Measurements from ENCODE around the gene WWC2.

Gene WWC2

GRCh38 chr4:183098723-183099536 lies at the start of gene WWC2:
WWC2 (plus strand) TSS chr4:183099257; CDS start chr4:183099492, 235 bp downstream.
- peaks cover 11% of the 10 kb centered on the region for H3K27me3 Mint-ChIP-seq
- H3K4me3 Mint-ChIP-seq: peak within 1 kb of the TSS; percentile 72
- no peaks in the 10 kb centered on the region for H3K36me3 Mint-ChIP-seq
- H3K4me1 Mint-ChIP-seq: no peaks in the 10 kb centered on the region
- DNase-seq (ENCODE audit: low spot score in 2 of 2) (peak; percentile 5 to 23), ATAC-seq (ENCODE audit: low read depth) (peak; percentile 74)
- H3K9me3 Mint-ChIP-seq: no peaks in the 10 kb centered on the region
- H3K27ac Mint-ChIP-seq: no peak within 1 kb of the TSS

GRCh38 chr4:183053681-183054080 lies 45.4 kb upstream of the WWC2 start:
- H3K9me3 Mint-ChIP-seq: peaks cover 4% of the 10 kb centered on the region
- no peak overlapping the region for H3K4me3 Mint-ChIP-seq
- H3K36me3 Mint-ChIP-seq: no peaks in the 10 kb centered on the region
- ATAC-seq (ENCODE audit: low read depth): no peak
- no peaks in the 10 kb centered on the region for H3K27me3 Mint-ChIP-seq
- DNase-seq (ENCODE audit: low spot score in 2 of 2): no peak
- no peaks in the 10 kb centered on the region for H3K4me1 Mint-ChIP-seq
- no peak overlapping the region for H3K27ac Mint-ChIP-seq

DNA sequence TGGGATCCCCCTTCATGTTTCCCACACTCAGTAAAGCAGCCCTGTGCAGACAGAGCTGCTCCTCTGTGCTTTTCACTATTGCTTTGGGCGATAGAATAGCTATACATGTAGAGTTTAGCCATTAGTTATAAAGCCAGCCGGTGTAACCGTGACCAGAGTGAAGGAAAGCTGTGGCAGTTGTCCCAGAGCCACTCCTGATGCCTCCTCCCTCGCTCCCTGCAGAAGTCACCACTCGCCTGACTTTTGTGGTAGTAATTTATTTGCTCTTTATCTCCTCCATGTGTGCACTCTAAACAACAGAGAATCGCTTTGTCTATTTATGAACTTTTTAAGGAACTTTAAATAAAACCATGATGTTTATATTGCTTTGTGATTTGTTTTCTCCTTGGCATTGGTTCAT lies 41.8 kb upstream of the WWC2 start:
- peaks cover 2% of the 10 kb centered on the region for H3K9me3 Mint-ChIP-seq

DNA sequence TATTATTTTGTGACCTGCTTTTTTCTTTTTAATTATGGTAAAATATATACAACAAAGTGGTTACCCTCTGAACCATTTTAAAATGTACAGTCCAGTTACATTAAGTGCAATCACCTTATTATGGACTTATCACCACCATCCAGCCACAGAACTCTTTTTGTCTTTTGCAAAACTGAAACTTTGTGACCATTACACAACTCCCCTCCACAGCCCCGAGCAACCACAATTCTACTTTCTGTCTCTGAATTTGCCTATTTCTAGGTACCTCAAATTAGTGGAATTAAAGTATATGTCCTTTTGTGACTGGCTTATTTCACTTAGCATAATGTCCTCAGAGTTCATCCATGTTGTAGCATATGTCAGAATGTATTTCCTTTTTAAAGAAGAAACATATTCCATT lies 39.3 kb upstream of the WWC2 start:
- no peak for ATAC-seq (ENCODE audit: low read depth)
- Mint-ChIP-seq H3K4me3 (no peak overlapping the region), H3K36me3 (no peaks in the 10 kb centered on the region), H3K27me3 (peaks cover 8% of the 10 kb centered on the region), H3K9me3 (no peaks in the 10 kb centered on the region), H3K4me1 (no peaks in the 10 kb centered on the region), H3K27ac (no peak overlapping the region)
- no peak for DNase-seq (ENCODE audit: low spot score in 2 of 2)

More for the DNA sequence above, 41.8 kb upstream of the WWC2 start:
- Mint-ChIP-seq H3K27ac (no peak overlapping the region), H3K27me3 (peaks cover 2% of the 10 kb centered on the region), H3K4me1 (no peaks in the 10 kb centered on the region), H3K36me3 (no peaks in the 10 kb centered on the region), H3K4me3 (no peak overlapping the region)
- DNase-seq (ENCODE audit: low spot score in 2 of 2) (no peak), ATAC-seq (ENCODE audit: low read depth) (no peak)

- H3K9me3 Mint-ChIP-seq: peaks cover 16% of the 10 kb centered on the region
- peaks cover 9% of the 10 kb centered on the region for H3K27me3 Mint-ChIP-seq
Measured at GRCh38 chr4:183068502-183068901, 30.6 kb upstream of the WWC2 start.

GRCh38 chr4:183071222-183071621 lies 27.8 kb upstream of the WWC2 start:
- H3K36me3 Mint-ChIP-seq: peaks cover 2% of the 10 kb centered on the region
- peaks cover 6% of the 10 kb centered on the region for H3K27me3 Mint-ChIP-seq
- H3K4me1 Mint-ChIP-seq: no peaks in the 10 kb centered on the region
- DNase-seq (ENCODE audit: low spot score in 2 of 2): no peak
- peaks cover 16% of the 10 kb centered on the region for H3K9me3 Mint-ChIP-seq
- no peak for ATAC-seq (ENCODE audit: low read depth)
- no peak overlapping the region for H3K27ac Mint-ChIP-seq
- no peak overlapping the region for H3K4me3 Mint-ChIP-seq

More at GRCh38 chr4:183068502-183068901, 30.6 kb upstream of the WWC2 start:
- DNase-seq (ENCODE audit: low spot score in 2 of 2) (no peak), ATAC-seq (ENCODE audit: low read depth) (no peak)
- H3K27ac Mint-ChIP-seq: no peak overlapping the region
- H3K36me3 Mint-ChIP-seq: peaks cover 3% of the 10 kb centered on the region
- no peak overlapping the region for H3K4me3 Mint-ChIP-seq
- H3K4me1 Mint-ChIP-seq: no peaks in the 10 kb centered on the region

- no peak overlapping the region for H3K4me3 Mint-ChIP-seq
Measured at GRCh38 chr4:183072176-183072575, 26.9 kb upstream of the WWC2 start.

GRCh38 chr4:183073838-183074145 lies 25.3 kb upstream of the WWC2 start:
- no peak for DNase-seq (ENCODE audit: low spot score in 2 of 2)
- no peak overlapping the region for H3K4me3 Mint-ChIP-seq

More at GRCh38 chr4:183072176-183072575, 26.9 kb upstream of the WWC2 start:
- no peaks in the 10 kb centered on the region for H3K4me1 Mint-ChIP-seq
- H3K27me3 Mint-ChIP-seq: peaks cover 6% of the 10 kb centered on the region
- peaks cover 2% of the 10 kb centered on the region for H3K36me3 Mint-ChIP-seq
- peaks cover 16% of the 10 kb centered on the region for H3K9me3 Mint-ChIP-seq
- no peak overlapping the region for H3K27ac Mint-ChIP-seq
- ATAC-seq (ENCODE audit: low read depth): no peak
- DNase-seq (ENCODE audit: low spot score in 2 of 2): no peak

DNA sequence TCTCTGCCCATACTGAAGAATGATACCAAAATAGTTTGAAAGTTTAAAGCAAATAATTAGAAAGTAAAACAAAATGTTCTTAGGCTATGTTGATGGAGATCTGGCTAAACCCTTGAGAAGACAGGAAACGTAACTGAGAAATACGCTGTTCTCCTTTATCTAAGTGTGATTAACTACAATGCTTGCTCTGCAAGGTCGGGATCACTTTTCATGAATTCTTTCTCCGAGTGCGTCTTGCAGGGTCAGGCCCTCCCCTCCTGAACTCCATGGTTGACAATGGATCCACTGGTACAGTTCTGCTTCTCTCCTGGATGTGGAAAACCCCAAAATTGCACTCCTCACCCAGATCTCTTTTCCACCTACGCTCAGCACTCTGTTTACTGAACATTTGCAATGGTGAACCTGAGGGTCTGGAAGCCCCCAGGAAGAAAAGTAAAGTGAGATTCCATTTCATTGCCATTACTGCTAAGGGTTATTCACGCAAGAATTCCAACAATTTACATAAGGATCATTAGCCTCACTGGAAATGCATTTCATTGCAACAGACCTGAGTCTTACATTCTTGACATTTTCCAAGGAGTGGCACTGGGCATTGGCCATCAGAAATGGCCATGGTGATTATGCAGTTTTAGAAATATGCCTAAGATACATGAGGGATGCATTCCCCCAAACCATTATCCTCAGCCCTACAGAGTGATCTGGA lies 24.6 kb upstream of the WWC2 start:
- DNase-seq (ENCODE audit: low spot score in 2 of 2): no peak
- H3K4me1 Mint-ChIP-seq: no peaks in the 10 kb centered on the region
- H3K9me3 Mint-ChIP-seq: peaks cover 10% of the 10 kb centered on the region
- ATAC-seq (ENCODE audit: low read depth): no peak
- H3K27ac Mint-ChIP-seq: no peak overlapping the region
- H3K36me3 Mint-ChIP-seq: no peaks in the 10 kb centered on the region
- no peak overlapping the region for H3K4me3 Mint-ChIP-seq
- peaks cover 6% of the 10 kb centered on the region for H3K27me3 Mint-ChIP-seq

More at GRCh38 chr4:183073838-183074145, 25.3 kb upstream of the WWC2 start:
- Mint-ChIP-seq H3K27me3 (peaks cover 6% of the 10 kb centered on the region), H3K36me3 (no peaks in the 10 kb centered on the region), H3K4me1 (no peaks in the 10 kb centered on the region), H3K9me3 (peaks cover 10% of the 10 kb centered on the region), H3K27ac (no peak overlapping the region)
- no peak for ATAC-seq (ENCODE audit: low read depth)

DNA sequence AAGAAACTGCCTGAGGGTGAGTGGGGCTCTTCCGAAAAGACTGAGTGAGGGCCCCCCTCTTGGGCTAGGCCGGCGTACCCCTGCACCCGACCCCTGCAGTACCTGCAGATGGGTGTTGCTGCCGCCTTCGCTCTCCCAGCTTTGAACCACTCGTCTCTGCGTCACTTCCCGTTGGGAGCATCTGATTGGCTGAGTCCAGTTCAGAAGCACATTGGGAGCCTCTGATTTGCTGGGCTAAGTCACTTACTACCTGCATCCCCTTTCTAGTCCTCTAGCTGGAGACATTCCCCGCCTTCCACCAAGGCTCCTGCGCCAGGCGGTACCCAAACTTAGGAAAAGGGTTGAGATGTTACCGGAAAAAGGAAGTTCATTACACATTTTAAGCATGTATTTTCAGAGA lies 20.4 kb upstream of the WWC2 start:
- no peak overlapping the region for H3K4me3 Mint-ChIP-seq
- no peaks in the 10 kb centered on the region for H3K36me3 Mint-ChIP-seq
- peaks cover 6% of the 10 kb centered on the region for H3K27me3 Mint-ChIP-seq
- ATAC-seq (ENCODE audit: low read depth): no peak
- DNase-seq (ENCODE audit: low spot score in 2 of 2): no peak
- no peaks in the 10 kb centered on the region for H3K4me1 Mint-ChIP-seq
- no peaks in the 10 kb centered on the region for H3K9me3 Mint-ChIP-seq
- H3K27ac Mint-ChIP-seq: no peak overlapping the region

DNA sequence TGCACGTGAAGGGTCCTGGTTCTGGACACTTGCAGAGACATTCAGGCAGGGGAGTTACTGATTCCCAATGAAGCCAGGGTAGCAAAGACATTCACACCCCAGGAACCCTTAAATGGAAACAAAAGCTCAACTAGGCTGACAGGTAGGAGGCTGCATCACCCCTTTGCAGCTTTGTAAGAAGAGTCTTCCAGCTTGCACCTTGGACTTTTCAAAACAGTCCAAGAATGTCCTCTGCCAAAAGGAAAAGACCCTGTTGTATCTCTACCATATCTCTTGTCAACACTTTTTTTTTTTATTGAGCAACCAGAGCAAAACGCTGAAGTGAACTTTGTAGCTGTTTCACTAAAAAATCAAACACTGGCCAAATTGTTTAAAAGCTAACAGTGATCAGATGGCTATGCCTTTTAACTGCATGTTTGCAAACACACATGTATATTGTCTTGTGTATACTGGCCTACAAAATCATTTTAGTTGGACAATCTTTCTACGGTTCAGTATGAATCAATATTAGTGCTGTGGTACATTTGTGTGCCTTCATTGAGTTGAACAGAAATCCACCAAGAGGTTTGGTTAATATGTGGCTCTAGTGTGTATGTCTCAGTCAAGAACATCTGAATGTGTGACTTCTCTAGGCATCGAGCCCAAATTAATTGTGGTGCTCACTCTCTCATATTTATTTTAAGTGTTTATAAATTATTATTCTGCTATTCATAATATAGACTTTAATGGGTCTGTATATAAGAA lies 18.5 kb upstream of the WWC2 start:
- H3K4me1 Mint-ChIP-seq: no peaks in the 10 kb centered on the region
- ATAC-seq (ENCODE audit: low read depth): no peak
- H3K4me3 Mint-ChIP-seq: no peak overlapping the region
- no peaks in the 10 kb centered on the region for H3K9me3 Mint-ChIP-seq
- DNase-seq (ENCODE audit: low spot score in 2 of 2): no peak
- no peaks in the 10 kb centered on the region for H3K36me3 Mint-ChIP-seq
- no peak overlapping the region for H3K27ac Mint-ChIP-seq
- peaks cover 5% of the 10 kb centered on the region for H3K27me3 Mint-ChIP-seq

GRCh38 chr4:183081116-183081469 lies 18.0 kb upstream of the WWC2 start:
- no peak for ATAC-seq (ENCODE audit: low read depth)

DNA sequence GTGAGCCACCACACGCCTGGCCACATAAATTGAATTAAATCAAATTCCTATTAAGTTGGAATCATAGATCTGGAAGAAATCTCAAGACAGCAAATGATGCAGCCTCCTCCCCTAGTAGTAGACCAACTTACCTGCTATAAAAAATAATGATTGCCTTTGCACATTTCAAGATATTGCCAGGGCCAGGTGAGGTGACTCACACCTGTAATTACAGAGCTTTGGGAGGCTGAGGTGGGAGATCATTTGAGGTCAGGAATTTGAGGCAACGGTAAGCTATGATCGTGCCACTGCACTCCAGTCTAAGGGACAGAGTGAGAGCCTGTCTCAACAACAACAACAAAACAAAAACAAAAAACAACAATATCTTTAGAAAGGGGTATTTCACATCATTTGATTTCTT lies 17.0 kb upstream of the WWC2 start:
- H3K4me3 Mint-ChIP-seq: no peak overlapping the region
- H3K9me3 Mint-ChIP-seq: no peaks in the 10 kb centered on the region
- H3K36me3 Mint-ChIP-seq: no peaks in the 10 kb centered on the region
- H3K27me3 Mint-ChIP-seq: no peaks in the 10 kb centered on the region
- no peak overlapping the region for H3K27ac Mint-ChIP-seq
- ATAC-seq (ENCODE audit: low read depth) (no peak), DNase-seq (ENCODE audit: low spot score in 2 of 2) (no peak)
- no peaks in the 10 kb centered on the region for H3K4me1 Mint-ChIP-seq

More at GRCh38 chr4:183081116-183081469, 18.0 kb upstream of the WWC2 start:
- Mint-ChIP-seq H3K4me3 (no peak overlapping the region), H3K36me3 (no peaks in the 10 kb centered on the region), H3K27ac (no peak overlapping the region), H3K9me3 (no peaks in the 10 kb centered on the region), H3K4me1 (no peaks in the 10 kb centered on the region), H3K27me3 (peaks cover 2% of the 10 kb centered on the region)
- DNase-seq (ENCODE audit: low spot score in 2 of 2): no peak
